ENCODE measurements around the gene COPG2.

The COPG2 gene

DNA sequence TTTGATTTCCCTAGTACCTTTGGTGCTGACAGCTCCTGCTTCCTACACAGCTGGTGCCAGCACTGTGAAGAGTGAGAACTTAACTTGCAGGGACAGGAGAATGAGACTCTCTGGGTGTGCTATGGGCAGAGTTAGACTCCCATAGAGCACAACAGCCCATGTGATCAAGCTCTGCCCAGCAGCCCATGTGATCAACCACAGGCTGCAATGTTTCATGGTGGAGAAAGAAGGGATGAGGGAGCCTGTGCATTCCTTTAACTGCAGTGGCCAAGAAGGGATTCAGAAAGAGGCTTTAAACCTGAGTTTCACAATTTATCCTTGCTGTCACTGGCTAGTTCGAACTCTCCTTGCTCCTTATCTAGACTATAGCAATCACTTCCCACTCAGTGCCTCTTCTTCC is 186.7 kb downstream of the COPG2 start:
- H3K9me2 ChIP-seq (replicated peaks; ENCODE audit: control insufficient read depth, low read length): no peaks in the 10 kb centered on the region
- H3F3A ChIP-seq (ENCODE audit: control insufficient read depth, insufficient read depth): no peaks in the 10 kb centered on the region
- no peaks in the 10 kb centered on the region for H3K9me3 ChIP-seq (ENCODE audit: control insufficient read depth, insufficient read depth, low read length)
- H3K36me3 ChIP-seq (ENCODE audit: control insufficient read depth, low read length): no peaks in the 10 kb centered on the region
- no peak overlapping the region for H3K4me2 ChIP-seq (ENCODE audit: low read length)
- H3K4me3 ChIP-seq (ENCODE audit: low read length): no peak overlapping the region
- H3K79me2 ChIP-seq (ENCODE audit: control insufficient read depth, low read length): no peaks in the 10 kb centered on the region
- H4K20me1 ChIP-seq (ENCODE audit: control insufficient read depth, insufficient read depth, low read depth, low read length): no peaks in the 10 kb centered on the region
- peaks cover 10% of the 10 kb centered on the region for H3K4me1 ChIP-seq (ENCODE audit: control insufficient read depth, low read length)
- H3K27me3 ChIP-seq (ENCODE audit: control insufficient read depth, low read length): peaks cover 46% of the 10 kb centered on the region
- TF ChIP-seq, protein P1, sequence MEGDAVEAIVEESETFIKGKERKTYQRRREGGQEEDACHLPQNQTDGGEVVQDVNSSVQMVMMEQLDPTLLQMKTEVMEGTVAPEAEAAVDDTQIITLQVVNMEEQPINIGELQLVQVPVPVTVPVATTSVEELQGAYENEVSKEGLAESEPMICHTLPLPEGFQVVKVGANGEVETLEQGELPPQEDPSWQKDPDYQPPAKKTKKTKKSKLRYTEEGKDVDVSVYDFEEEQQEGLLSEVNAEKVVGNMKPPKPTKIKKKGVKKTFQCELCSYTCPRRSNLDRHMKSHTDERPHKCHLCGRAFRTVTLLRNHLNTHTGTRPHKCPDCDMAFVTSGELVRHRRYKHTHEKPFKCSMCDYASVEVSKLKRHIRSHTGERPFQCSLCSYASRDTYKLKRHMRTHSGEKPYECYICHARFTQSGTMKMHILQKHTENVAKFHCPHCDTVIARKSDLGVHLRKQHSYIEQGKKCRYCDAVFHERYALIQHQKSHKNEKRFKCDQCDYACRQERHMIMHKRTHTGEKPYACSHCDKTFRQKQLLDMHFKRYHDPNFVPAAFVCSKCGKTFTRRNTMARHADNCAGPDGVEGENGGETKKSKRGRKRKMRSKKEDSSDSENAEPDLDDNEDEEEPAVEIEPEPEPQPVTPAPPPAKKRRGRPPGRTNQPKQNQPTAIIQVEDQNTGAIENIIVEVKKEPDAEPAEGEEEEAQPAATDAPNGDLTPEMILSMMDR (IDR thresholded peaks at IDR 0.05; ENCODE audit: low read depth, low read length, poor library complexity, severe bottlenecking): no peak
- TF ChIP-seq EZH2phosphoT487 (IDR thresholded peaks at IDR 0.05; ENCODE audit: borderline replicate concordance, low read length): no peak
- no peak overlapping the region for H3K27ac ChIP-seq (ENCODE audit: low read depth, low read length)

DNA sequence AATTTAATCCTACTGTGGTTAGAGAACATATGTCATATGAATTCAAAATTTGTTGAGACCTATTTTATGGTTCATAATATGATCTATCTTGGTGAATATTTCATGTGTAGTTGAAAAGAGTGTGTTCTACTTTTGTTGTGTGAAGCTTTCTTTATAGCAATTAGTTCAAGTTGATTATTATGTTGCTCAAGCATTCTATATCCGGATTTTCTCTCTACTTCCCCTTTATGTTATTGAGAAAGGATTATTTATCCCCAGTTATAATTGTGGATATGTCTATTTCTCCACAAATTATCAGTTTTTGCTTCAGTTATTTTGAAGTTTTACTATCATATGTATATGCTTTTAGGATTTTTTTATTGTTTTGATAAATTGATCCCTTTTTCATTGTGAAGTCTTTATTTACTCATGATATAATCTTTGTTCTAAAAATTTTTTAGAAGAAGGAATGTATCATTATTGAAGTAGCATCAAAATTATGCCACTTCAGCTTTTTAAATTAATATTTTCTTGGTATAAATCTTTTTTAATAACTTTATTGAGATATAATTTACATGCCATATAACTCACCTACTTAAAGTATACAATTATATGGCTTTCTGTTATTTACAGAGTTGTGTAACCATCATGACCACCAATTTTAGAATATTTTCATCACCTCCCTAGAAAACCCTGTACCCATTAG is 188.7 kb downstream of the COPG2 start:
- H3K9me2 ChIP-seq (replicated peaks; ENCODE audit: control insufficient read depth, low read length): no peaks in the 10 kb centered on the region
- H3K4me3 ChIP-seq (ENCODE audit: low read length): no peak overlapping the region
- no peaks in the 10 kb centered on the region for H3K79me2 ChIP-seq (ENCODE audit: control insufficient read depth, low read length)
- no peaks in the 10 kb centered on the region for H3F3A ChIP-seq (ENCODE audit: control insufficient read depth, insufficient read depth)
- no peaks in the 10 kb centered on the region for H4K20me1 ChIP-seq (ENCODE audit: control insufficient read depth, insufficient read depth, low read depth, low read length)
- no peaks in the 10 kb centered on the region for H3K4me1 ChIP-seq (ENCODE audit: control insufficient read depth, low read length)
- TF ChIP-seq, protein P1 (IDR thresholded peaks at IDR 0.05; ENCODE audit: low read depth, low read length, poor library complexity, severe bottlenecking): no peak
- TF ChIP-seq EZH2phosphoT487 (IDR thresholded peaks at IDR 0.05; ENCODE audit: borderline replicate concordance, low read length): no peak
- H3K27me3 ChIP-seq (ENCODE audit: control insufficient read depth, low read length): peaks cover 29% of the 10 kb centered on the region
- H3K36me3 ChIP-seq (ENCODE audit: control insufficient read depth, low read length): no peaks in the 10 kb centered on the region
- no peak overlapping the region for H3K4me2 ChIP-seq (ENCODE audit: low read length)
- no peak overlapping the region for H3K27ac ChIP-seq (ENCODE audit: low read depth, low read length)
- no peaks in the 10 kb centered on the region for H3K9me3 ChIP-seq (ENCODE audit: control insufficient read depth, insufficient read depth, low read length)

- no peaks in the 10 kb centered on the region for H3K36me3 ChIP-seq (ENCODE audit: control insufficient read depth, low read length)
- no peak overlapping the region for H3K4me3 ChIP-seq (ENCODE audit: low read length)
- H3K27ac ChIP-seq (ENCODE audit: low read depth, low read length): no peak overlapping the region
- H3K9me2 ChIP-seq (replicated peaks; ENCODE audit: control insufficient read depth, low read length): no peaks in the 10 kb centered on the region
- no peak for TF ChIP-seq EZH2phosphoT487 (IDR thresholded peaks at IDR 0.05; ENCODE audit: borderline replicate concordance, low read length)
- TF ChIP-seq, protein P1 (IDR thresholded peaks at IDR 0.05; ENCODE audit: low read depth, low read length, poor library complexity, severe bottlenecking): no peak
- no peaks in the 10 kb centered on the region for H3K79me2 ChIP-seq (ENCODE audit: control insufficient read depth, low read length)
- no peaks in the 10 kb centered on the region for H3K9me3 ChIP-seq (ENCODE audit: control insufficient read depth, insufficient read depth, low read length)
- no peaks in the 10 kb centered on the region for H4K20me1 ChIP-seq (ENCODE audit: control insufficient read depth, insufficient read depth, low read depth, low read length)
- H3F3A ChIP-seq (ENCODE audit: control insufficient read depth, insufficient read depth): no peaks in the 10 kb centered on the region
- no peak overlapping the region for H3K4me2 ChIP-seq (ENCODE audit: low read length)
- peaks cover 1% of the 10 kb centered on the region for H3K4me1 ChIP-seq (ENCODE audit: control insufficient read depth, low read length)
- peaks cover 20% of the 10 kb centered on the region for H3K27me3 ChIP-seq (ENCODE audit: control insufficient read depth, low read length)
Measured at GRCh38 chr7:130478991-130479390, 189.6 kb downstream of the COPG2 start.
